Activated CD8-positive, alpha-beta memory T cell treated with anti-CD3 and anti-CD28 coated beads, Interleukin-2, amount 50 U/mL, for 1 hour (primary cell): Measurements from ENCODE around the gene MARCHF3.
"Not testable (repeated sequence)": the region's sequence is repeated elsewhere in the genome, so short reads cannot be mapped to it uniquely, and the experiment has no call there.

ENCODE experiments used
- DNase-seq: peaks from one replicate; pipeline ENCODE4 v3.0.0-alpha.2; 2020; ENCODE audit errors: extremely low read depth

MARCHF3 gene

DNA sequence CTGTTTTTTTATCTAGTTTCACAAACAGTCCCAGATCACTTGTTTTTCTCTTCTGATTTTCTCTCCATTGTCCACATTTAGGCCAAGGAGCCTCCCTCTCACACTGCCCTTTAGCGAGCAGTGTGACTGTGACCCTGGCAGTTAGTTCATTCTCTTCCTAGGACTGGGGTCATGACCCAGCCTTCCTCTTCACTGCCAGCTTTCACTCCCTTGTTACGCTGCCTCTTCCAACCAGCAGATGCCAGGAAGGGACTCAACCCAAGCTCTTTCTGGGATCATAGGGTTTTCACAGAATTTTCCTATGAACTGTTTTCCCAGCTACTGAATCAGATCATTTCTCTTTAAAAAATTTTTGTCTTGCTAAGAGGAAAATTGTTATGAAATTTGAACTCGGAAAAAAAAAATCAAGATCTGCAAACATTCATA lies 182.5 kb downstream of the MARCHF3 start:
- DNase-seq, result no peak

DNA sequence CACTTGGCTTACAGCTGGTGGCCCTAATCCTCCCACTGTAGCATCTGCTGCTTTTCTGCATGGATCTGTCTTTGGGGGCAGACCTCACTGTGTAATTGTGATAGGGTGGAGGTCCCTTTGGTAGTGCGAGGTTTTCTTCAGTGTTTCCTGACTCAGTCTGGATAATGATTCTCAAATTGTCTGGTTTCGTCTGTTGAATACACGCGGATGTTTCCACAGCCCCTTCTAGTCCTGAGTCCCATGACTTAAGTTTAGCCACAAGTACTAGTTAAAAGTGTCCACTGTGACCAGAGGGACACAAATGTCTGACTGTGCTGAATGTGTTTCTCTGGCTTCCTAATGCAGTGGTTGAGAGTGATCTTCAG lies 182.9 kb downstream of the MARCHF3 start:
- no peak for DNase-seq

DNA sequence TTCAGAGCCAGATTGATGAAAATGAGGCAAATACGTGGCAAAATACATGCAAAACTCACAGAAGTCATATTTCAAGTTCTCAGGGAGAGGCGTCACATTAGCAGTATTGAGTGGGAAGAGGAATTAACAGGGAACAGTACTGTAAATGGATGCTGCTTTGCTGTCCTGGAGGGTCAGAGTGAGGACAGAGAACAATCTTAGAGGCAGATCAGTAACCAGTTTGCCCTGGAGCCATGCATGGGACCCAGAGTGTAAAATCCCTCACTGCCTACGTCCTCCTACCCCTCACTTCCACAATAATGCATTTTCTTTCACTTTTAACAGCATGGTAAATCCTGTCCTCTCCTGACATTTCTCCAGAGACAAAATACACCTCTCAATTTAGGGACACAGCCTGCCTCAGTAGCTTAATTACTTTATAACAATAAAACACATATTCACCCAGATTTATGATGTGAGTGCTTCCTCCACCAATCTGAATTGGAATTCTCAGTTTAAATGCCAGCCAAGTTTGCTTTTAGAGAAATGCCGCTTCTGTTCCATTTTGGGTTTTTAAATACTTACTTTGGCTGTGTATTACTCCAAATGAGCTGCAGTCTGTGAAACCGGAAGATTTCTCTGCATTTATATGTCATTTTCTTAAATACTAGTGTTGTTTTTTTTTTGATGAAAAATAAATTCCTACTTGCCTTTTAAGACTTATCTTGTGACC lies 183.5 kb downstream of the MARCHF3 start:
- DNase-seq, result no peak

DNA sequence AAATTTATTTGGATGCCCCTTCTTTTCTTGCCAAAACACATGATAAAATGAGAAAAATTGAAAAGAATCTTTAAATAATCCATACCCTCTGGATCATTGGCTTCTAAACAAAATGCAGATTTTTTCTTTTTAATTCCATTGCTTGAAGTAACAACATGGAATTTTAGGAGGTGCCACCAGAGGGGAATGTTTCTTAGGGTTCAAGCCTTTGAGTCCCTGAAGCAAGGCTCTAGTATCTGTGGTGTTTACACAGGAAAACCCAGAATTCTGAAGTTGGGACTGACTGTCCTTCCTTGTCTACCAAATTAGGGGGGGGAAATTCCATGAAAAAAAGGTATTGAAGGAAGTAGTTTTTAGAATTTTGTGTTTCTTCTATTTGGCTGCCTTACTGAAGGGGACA lies 184.0 kb downstream of the MARCHF3 start:
- no peak for DNase-seq

DNA sequence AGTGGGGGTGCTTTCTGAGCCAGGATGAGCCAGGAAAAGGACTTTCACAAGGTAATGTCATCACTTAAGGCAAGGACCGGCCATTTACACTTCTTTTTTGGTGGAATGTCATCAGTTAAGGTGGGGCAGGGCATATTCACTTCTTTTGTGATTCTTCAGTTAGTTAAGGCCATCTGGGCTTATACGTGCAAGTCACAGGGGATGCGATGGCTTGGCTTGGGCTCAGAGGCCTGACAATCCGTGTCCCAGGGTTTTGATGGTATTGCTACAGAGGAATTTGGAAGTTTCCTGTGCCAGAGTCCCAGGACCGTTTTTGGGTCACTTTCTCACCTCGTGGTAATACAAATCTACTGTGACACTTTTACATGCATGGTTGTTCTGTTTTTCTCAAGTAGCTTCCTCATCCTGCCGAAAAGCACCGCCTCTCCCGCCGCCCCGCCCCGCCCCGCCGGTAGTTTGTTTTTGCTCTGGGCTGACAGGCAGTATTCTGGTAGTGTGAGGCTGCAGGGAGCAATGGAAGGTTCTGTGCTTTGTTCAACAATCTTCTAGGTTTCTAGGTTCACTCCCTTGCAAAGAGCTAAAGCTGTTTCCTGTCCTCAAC lies 184.8 kb downstream of the MARCHF3 start:
- not testable (repeated sequence) for DNase-seq

DNA sequence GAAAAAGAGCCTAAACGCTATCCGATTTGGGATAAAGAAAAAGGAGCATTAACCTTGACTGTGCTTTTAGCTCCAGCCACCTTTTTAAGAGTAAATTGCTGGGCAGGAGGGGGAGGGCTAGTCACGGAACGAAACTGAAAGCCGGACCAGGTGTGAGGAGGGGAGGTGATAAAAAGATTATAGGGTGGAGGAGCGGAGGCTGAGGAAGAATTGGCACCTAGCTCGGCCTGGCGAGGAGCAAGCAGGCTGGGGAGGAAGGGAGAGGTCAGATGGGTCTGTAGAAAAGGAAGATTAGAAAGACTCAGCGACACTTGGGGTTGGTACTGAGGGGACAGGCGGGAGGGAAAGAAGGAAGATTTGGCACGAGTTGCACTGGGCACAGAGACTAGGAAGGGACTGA lies 187.0 kb downstream of the MARCHF3 start:
- DNase-seq, result not testable (repeated sequence)

DNA sequence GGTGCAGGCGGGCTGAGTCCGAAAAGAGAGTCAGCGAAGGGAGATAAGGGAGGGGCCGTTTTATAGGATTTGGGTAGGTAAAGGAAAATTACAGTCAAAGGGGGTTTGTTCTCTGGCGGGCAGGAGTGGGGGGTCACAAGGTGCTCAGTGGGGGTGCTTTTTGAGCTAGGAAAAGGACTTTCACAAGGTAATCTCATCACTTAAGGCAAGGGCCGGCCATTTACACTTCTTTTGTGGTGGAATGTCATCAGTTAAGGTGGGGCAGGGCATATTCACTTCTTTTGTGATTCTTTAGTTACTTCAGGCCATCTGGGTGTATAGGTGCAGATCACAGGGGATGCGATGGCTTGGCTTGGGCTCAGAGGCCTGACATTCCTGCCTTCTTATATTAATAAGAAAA lies 191.0 kb downstream of the MARCHF3 start:
- DNase-seq, result not testable (repeated sequence)

DNA sequence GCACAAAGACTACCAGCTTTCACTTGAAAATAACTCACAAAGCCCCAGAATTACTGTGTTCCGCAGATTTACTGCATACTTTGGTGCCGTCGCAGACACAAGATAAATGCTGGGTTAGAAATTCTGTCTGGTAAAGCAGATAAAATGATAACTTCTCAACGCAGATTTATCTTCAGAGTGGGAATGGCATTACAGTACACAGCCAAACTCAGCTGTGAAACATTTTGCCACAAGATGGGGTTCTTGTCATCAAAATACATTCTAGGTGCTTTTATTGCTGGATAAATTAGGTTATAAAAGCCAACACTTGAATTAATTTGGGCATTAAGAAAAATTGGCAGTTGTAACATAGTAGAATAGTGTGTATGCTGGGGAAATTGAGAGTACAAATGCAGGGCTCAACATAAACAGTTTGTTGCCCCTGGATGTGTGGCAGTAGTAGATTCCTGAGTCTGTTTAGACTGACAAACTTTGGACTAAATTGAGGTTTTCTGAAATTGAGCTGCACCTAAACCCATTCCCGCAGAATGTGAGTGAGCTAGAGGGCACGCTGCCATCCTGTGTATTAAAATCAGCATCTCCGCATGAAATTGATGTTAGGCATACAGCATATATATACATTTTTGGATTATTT lies 192.3 kb downstream of the MARCHF3 start:
- DNase-seq, result no peak

DNA sequence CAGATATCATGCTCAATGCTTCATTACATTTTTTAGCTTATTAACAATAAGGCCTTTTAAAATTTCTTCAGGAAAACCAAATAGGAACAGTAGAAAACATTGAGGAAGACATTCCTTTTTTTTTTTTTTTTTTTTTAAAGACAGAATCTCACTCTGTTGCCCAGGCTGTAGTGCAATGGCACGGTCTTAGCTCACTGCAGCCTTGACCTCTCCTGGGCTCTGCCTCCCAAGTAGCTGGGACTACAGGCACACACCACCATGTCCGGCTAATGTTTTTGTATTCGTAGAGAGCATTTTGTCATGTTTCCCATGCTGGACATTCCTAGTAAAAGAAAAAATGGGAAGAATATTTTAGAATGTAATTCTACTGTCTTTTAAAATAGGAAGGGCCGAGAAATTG lies 193.1 kb downstream of the MARCHF3 start:
- DNase-seq, result no peak

DNA sequence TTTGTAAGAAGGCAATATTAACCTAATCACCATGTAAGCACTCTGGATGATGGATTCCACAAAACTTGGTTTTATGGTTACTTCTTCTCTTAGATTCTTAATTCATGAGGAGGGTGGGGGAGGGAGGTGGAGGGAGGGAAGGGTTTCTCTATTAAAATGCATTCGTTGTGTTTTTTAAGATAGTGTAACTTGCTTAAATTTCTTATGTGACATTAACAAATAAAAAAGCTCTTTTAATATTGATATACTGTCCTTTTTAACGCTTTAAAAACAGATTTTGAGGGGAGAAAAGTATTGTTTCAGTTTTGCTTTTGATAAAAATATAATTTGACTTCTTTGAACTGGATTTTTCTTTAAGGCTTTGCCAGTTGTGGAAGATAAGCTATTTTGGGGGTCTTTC lies 193.6 kb downstream of the MARCHF3 start:
- no peak for DNase-seq

DNA sequence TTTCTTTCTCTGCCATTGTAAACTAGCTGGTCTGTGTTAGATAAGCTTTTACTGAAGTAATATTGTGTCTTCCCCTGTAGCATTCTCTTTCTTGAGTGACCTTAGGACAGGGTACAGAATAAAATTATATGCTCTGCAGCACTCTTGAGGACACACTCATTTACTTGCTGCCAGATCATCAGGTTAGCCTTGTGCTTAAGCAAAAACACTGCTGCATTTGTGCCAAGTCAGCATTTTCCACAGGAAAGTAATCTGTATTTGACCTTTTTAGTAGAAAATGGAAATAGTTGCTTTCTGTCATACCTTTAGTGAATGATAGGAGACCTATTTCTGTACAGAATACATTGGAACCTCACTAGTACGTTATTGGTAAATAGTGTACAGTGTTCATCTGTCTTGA lies 199.2 kb downstream of the MARCHF3 start:
- DNase-seq, result no peak

DNA sequence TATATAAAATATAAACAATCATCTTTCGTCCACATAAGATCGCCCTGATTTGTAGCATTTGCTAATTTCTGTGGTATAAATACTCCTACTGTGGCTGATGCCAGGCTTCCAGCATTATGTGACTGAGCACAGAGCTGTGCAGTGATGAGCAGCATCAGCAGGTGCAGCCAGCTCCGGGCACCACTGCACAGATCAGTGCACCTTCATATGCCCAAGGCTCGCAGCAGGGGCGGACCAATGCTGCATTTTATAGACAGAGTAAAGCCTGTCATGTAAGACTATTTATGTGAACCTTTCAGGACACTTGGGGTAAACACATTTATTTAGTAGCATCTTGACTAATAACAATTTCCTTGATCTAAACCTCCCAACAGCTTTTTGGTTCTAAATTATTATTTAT lies 200.3 kb downstream of the MARCHF3 start:
- DNase-seq, result no peak

DNA sequence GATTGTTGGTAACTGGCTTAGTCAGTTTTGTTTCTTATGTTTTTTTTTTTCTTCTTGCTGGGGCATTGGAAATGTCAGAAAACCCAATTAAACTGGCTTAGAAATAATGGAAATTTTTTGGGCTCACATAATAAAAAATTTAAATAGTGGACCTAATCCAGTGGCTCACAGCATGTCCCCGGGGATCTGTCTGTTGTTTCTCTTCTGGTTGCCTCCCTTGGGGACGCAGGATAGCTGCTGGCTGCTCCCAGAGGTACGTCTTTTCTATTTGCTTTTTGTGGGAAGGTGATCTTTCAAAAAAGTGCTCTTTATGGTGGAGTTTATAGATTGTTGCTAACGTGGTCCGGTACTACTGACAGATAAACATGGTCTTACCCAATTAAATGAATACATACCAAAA lies 201.3 kb downstream of the MARCHF3 start:
- no peak for DNase-seq

DNA sequence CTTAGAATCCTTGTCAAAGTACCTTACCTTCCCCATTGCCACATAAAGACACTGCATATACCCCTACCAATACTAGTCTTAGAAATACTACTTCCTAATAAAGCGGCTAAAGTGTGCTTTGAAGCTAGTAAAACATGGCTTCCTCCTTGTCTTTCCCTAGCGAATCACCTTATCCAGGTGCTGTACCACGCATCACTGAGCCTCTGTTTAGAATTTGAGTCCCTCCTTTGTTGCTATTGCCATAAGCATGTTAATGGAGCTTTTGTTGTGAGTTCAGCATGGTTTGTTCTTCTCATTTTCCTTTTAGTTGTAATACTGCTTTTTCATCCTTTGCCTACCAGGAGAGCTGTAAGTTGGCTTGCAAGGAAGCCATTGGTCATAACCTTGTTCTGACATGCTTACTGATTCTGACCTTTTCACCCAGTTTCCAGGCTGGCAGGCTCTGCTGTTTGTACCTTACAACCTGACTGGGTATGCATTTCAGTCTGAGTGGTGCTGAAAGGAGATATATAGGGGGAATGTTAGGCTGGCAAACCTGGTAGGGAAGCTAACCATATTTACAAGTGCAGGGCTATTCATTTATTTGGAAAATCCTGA lies 203.6 kb downstream of the MARCHF3 start:
- DNase-seq, result no peak

DNA sequence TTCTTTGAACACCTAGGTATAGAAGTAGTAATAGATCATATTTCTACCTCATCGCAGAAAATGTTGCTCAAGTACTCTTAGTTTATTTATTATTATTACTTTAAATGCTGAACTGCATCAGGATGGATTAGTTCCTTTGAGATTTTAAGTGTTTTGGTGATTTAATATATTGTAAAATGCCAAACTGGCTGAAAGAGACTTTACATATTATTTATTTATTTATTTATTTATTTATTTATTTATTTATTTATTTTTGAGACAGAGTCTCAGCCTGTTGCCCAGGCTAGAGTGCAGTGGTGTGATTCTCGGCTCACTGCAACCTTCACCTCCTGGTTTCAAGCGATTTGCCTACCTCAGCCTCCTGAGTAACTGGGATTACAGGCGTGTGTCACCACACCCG lies 211.1 kb downstream of the MARCHF3 start:
- no peak for DNase-seq

DNA sequence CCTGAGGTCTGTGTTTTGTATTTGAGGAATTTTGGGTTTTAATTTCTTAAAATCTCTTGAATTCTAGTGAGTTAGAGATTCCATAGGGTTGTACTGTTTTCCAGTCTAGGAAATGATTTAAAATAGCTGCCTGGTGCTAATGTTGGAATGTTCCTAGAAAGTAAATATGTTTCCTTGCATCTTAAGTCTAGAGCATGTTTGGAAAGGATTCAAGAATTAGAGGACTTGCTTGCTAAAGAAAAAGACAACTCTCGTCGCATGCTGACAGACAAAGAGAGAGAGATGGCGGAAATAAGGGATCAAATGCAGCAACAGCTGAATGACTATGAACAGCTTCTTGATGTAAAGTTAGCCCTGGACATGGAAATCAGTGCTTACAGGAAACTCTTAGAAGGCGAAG lies 211.6 kb downstream of the MARCHF3 start:
- no peak for DNase-seq
